ENCODE measurements around the gene BRME1. TPM values are rescaled to one million over a fixed set of nuclear protein-coding genes. Genes with fewer than 3 reads are reported as not detected.

The BRME1 gene
- total and polyA plus RNA-seq, 3 donors from 2014 or later, result 17.8 to 48.9 (median 26.3) TPM

DNA sequence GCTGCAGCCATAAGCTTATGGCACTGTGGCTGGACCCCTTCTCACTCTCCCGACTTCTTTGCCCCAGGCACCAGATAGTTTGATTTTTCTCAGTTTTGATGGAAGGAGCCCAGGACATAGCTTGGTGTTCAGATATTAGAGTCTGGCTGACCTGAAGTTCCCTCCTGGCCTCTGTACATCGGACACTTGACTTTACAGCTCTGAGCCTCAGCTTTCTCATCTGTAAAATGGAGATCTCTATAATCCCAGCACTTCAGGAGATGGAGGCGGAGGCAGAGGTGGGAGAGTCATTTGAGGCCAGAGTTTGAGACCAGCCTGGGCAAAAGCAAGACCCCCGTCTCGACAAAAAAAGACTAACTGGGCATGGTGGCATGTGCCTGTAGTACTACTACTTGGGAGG, 993 bp upstream of the BRME1 start:
- 72 to 79% methylated on average over 5 of the region's 5 CpGs for WGBS, 2 donors
- intact Hi-C loops (cut with DNase I; ENCODE audit: low total_unique reads), result no loop called here
- H3K4me3 ChIP-seq, result peak overlapping the region; percentile 90

DNA sequence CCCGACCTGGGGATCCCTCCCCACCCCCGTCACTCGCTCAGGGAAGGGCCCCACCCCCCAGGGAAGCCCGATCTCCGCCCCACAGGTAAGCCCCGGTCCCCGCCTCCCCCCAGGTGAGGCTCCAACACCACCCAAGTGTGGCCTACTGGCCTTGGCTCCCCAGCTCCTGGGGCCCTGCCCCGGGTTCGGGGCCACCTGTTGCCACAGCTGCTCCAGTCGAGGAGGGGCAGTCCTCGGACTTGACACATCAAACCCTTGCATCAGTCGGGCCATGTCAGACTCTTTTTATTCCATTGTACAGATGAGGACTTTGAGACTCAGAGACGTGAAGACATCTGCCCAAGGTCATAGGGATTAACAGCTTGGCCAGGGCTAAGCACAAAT, 596 bp upstream of the BRME1 start:
- Histone ChIP-seq H3K27ac (peak overlapping the region; percentile 40 to 70), H3K36me3 (ENCODE audit: low read depth, missing control alignments) (no peaks in the 10 kb centered on the region), H3K4me1 (peaks cover 10% of the 10 kb centered on the region), H3K9me3 (no peaks in the 10 kb centered on the region), H3K27me3 (no peaks in the 10 kb centered on the region), H3K4me3 (peak overlapping the region; percentile 90)
- TF ChIP-seq, protein P1, sequence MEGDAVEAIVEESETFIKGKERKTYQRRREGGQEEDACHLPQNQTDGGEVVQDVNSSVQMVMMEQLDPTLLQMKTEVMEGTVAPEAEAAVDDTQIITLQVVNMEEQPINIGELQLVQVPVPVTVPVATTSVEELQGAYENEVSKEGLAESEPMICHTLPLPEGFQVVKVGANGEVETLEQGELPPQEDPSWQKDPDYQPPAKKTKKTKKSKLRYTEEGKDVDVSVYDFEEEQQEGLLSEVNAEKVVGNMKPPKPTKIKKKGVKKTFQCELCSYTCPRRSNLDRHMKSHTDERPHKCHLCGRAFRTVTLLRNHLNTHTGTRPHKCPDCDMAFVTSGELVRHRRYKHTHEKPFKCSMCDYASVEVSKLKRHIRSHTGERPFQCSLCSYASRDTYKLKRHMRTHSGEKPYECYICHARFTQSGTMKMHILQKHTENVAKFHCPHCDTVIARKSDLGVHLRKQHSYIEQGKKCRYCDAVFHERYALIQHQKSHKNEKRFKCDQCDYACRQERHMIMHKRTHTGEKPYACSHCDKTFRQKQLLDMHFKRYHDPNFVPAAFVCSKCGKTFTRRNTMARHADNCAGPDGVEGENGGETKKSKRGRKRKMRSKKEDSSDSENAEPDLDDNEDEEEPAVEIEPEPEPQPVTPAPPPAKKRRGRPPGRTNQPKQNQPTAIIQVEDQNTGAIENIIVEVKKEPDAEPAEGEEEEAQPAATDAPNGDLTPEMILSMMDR (IDR thresholded peaks at IDR 0.05), result no peak
- TF ChIP-seq POLR2A (IDR thresholded peaks at IDR 0.05), result no peak
- 0 to 3% methylated on average over 3 to 11 of the region's 13 CpGs for whole genome bisulfite sequencing, 2 donors
- peak; percentile 27 for DNase-seq
- intact Hi-C loops (cut with DNase I; ENCODE audit: low total_unique reads), result no loop called here

More for the DNA sequence above, 993 bp upstream of the BRME1 start:
- Histone ChIP-seq H3K4me1 (peaks cover 10% of the 10 kb centered on the region), H3K36me3 (ENCODE audit: low read depth, missing control alignments) (no peaks in the 10 kb centered on the region), H3K27ac (peak overlapping the region in 1 of 2 donors; percentile 70), H3K27me3 (no peaks in the 10 kb centered on the region), H3K9me3 (no peaks in the 10 kb centered on the region)
- TF ChIP-seq, protein P1 (IDR thresholded peaks at IDR 0.05), result no peak
- TF ChIP-seq POLR2A (IDR thresholded peaks at IDR 0.05), result no peak
- DNase-seq, result no peak

DNA sequence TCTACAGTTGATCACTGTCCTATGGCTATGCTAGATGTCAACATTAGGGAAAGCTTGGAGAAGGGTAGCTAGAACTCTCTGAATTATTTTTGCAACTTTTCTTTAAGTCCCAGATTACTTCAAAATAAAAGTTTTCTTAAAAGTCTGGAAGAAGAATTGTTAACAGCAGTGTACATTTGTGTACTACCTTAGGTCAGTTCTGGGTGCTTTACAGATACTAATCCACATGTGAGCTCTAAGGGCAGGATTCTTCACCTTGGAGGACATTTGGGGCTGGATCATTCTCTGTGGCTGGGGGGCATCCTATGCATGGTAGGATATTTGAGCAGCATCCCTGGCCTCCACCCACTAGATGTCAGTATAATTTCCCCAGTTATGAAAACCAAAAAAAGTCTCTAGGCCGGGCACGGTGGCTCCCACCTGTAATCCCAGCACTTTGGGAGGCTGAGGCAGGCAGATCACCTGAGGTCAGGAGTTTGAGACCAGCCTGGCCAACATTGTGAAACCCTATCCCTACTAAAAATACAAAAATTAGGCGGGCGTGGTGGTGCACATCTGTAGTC, 2.8 kb downstream of the BRME1 start:
- 70 to 94% methylated on average over 2 to 4 of the region's 4 CpGs for WGBS, 2 donors
- no peaks in the 10 kb centered on the region for H3K27me3 ChIP-seq
- H3K9me3 ChIP-seq, result no peaks in the 10 kb centered on the region
- intact Hi-C loops (cut with DNase I; ENCODE audit: low total_unique reads), result no loop called here
- no peak overlapping the region for H3K27ac ChIP-seq
- no peaks in the 10 kb centered on the region for H3K36me3 ChIP-seq (ENCODE audit: low read depth, missing control alignments)
- H3K4me1 ChIP-seq, result peaks cover 24% of the 10 kb centered on the region
- DNase-seq, result no peak
- TF ChIP-seq, protein P1 (IDR thresholded peaks at IDR 0.05), result peak in 1 of 3 experiments; percentile 26
- no peak for TF ChIP-seq POLR2A (IDR thresholded peaks at IDR 0.05)
- no peak overlapping the region for H3K4me3 ChIP-seq

DNA sequence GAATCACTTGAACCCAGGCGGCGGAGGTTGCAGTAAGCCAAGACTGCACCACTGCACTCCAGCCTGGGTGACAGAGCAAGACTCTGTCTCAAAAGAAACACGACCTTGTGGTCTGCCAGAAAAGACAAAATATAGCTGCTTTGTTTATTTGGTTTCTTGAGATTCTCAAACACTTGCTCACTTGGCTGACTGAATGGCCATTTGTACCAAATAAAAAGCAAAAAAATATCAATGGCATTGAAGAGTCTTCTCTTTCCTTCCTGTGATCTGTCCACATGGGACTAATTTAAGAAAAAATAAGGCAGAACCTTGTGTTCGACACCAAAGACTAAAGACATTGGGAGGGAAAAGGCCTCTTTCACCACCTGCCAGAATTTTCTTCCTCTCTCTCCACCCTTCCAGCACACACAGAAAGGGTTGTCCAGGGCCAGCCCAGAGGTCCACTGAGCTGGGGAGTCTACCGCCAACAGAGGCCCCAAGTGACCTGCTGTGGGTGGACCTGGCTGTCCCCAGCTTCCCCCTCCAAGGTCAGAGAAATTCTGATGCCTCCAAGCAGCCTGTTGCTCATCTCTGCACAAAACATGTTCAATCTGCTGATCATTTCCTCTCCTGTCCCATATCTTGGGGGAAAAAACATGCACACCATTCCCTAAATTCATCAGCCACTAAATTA, 5.9 kb downstream of the BRME1 start:
- 37 to 51% methylated on average over 5 of the region's 5 CpGs for WGBS, 2 donors
- Histone ChIP-seq H3K36me3 (ENCODE audit: low read depth, missing control alignments) (no peaks in the 10 kb centered on the region), H3K4me3 (no peak overlapping the region), H3K4me1 (peaks cover 18% of the 10 kb centered on the region), H3K27me3 (no peaks in the 10 kb centered on the region), H3K27ac (peak overlapping the region in 1 of 2 donors; percentile 64), H3K9me3 (no peaks in the 10 kb centered on the region)
- peak; percentile 75 for DNase-seq
- TF ChIP-seq POLR2A (IDR thresholded peaks at IDR 0.05), result no peak
- TF ChIP-seq, protein P1 (IDR thresholded peaks at IDR 0.05), result no peak
- intact Hi-C loops (cut with DNase I; ENCODE audit: low total_unique reads), result no loop called here

All from testis (tissue), 3 donors.